A673 (cell line): ENCODE measurements around the gene DDX39A. TPM values are rescaled to one million over a fixed set of nuclear protein-coding genes. Genes with fewer than 3 reads are reported as not detected.

Experiments used
- BruUV-seq: library from RNA; stranded (reverse); fragments of 400-500 nt; replicated peaks from 2 replicates; lab custom pipeline; 2021; lab: Mats Ljungman, UMichigan
- CTCF ChIA-PET: fragments of 300-600 bp; sonication (Branson Sonifier 250); formaldehyde crosslinking; loops from one replicate; lab custom pipeline; 2022; ENCODE audit warnings: antibody characterized with exemption; lab: Charles Lee
- POLR2A ChIA-PET: fragments of 300-600 bp; sonication (Branson Sonifier 250); formaldehyde crosslinking; loops from one replicate; lab custom pipeline; 2022; ENCODE audit warnings: antibody characterized with exemption; ENCODE audit not compliant: low non-redundant PET; lab: Charles Lee
- DNase-seq: peaks from one replicate; pipeline ENCODE4 v3.0.0-alpha.2; 2015; ENCODE audit warnings: low spot score
- H3K27ac ChIP-seq: fragments of 200-600 bp; sonication (generic); 2 replicates; pipeline ENCODE4 v1.5.1; 2016; ENCODE audit warnings: mixed run types, low read depth, mild to moderate bottlenecking, mixed read lengths, antibody characterized with exemption, low read length; ENCODE audit not compliant: poor library complexity, severe bottlenecking
- H3K27me3 ChIP-seq: fragments of 200-600 bp; sonication (generic); replicated peaks from 2 replicates; pipeline ENCODE4 v1.6.1; 2017; ENCODE audit warnings: mixed run types, low read depth, mild to moderate bottlenecking, mixed read lengths, antibody characterized with exemption, low read length; ENCODE audit not compliant: insufficient read depth, poor library complexity
- H3K36me3 ChIP-seq: fragments of 200-600 bp; sonication (generic); 2 replicates; pipeline ENCODE4 v1.6.1; 2016; ENCODE audit warnings: mixed run types, mild to moderate bottlenecking, mixed read lengths, antibody characterized with exemption, low read length; ENCODE audit not compliant: insufficient read depth, poor library complexity, severe bottlenecking
- H3K4me1 ChIP-seq: fragments of 200-600 bp; sonication (generic); 2 replicates; pipeline ENCODE4 v1.6.1; 2017; ENCODE audit warnings: mixed run types, mild to moderate bottlenecking, mixed read lengths, antibody characterized with exemption, low read length; ENCODE audit not compliant: insufficient read depth, poor library complexity, severe bottlenecking
- H3K4me3 ChIP-seq: fragments of 200-600 bp; sonication (generic); 2 replicates; pipeline ENCODE4 v1.5.1; 2016; ENCODE audit warnings: low read depth, mixed run types, mild to moderate bottlenecking, mixed read lengths, low read length; ENCODE audit not compliant: poor library complexity, severe bottlenecking
- H3K9me3 ChIP-seq: fragments of 200-600 bp; sonication (generic); 2 replicates; pipeline ENCODE4 v1.6.1; 2016; ENCODE audit warnings: mixed run types, low read depth, mild to moderate bottlenecking, mixed read lengths, antibody characterized with exemption, low read length; ENCODE audit not compliant: poor library complexity, severe bottlenecking
- EZH2 ChIP-seq: fragments of 200-600 bp; sonication (generic); IDR thresholded peaks from 2 replicates; pipeline ENCODE4 v1.6.1; 2017; ENCODE audit warnings: borderline replicate concordance, low read depth, mild to moderate bottlenecking, mixed read lengths, antibody characterized with exemption, low read length; ENCODE audit not compliant: poor library complexity, severe bottlenecking
- intact Hi-C: fragments of 100-400 bp; cut with micrococcal nuclease; formaldehyde crosslinking; loops from one replicate; pipeline ENCODE4 v1.10.0; 2022; ENCODE audit not compliant: unreplicated experiment
- total RNA-seq: library from RNA; stranded (reverse); gene quantifications from 2 replicates; pipeline ENCODE4 v1.2.3, GENCODE V29; 2021
- TF ChIP-seq, protein P1 (sequence below): fragments of 300-800, 200-600 bp; sonication (generic); conservative IDR thresholded peaks from 2 replicates; pipeline ENCODE4 v1.5.1; 2017; ENCODE audit warnings: low read depth, mild to moderate bottlenecking, antibody characterized with exemption, low read length, moderate library complexity, mixed read lengths

DDX39A gene
- total RNA-seq, 1 experiment from 2014 or later: 223 TPM

DNA sequence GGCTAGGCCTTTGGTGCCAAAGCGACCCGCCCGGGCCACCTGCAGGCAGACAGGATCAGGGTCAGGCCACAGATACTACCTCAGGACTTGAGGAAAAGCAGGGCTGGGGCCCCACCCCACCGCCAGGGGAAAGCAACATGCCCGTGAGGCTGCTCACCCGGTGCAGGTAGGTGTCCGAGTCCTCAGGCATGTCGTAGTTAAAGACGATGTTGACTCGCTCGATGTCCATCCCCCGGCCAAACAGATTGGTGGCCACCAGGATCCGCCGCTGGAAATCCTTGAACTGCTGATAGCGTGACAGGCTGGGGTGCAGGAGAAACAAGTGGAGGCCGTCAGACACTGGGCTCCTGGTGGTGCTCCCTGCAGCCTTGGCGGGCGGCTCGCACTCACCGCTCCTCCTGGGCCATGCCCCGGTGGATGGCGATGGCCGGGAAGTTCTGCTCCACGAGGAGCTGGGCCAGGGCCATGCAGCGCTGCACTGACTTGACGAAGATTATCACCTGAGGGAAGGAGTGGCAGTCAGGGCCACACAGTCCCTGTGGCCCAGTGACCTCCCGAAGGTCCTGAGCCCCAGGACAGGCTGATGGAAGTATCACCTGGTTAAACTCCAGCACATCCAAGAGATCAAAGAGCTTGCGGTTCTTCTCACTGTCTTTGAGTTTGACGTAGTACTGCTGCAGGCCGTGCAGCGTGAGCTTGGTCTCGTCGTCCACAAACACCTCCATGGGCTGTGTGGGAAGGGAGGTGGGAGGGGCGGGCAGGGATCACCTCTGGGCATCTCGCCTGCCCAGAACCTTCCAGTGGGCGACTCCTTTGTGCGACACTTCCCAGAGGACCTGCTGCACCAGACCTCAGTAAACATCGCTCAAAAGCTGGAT, 9.8 kb downstream of the DDX39A start:
- H3K36me3 ChIP-seq: peaks cover 76% of the 10 kb centered on the region
- H3K9me3 ChIP-seq: no peaks in the 10 kb centered on the region
- ChIA-PET CTCF (interaction anchor here (0.6 kb wide), 1 partner anchor 47 kb away, joined by 3 read pairs; no protein-coding TSS in a partner anchor), POLR2A (no interaction called here)
- peaks cover 10% of the 10 kb centered on the region for H3K4me1 ChIP-seq
- intact Hi-C loops: no loop called here
- H3K27ac ChIP-seq: no peak overlapping the region
- no peak for DNase-seq
- BruUV-seq: TSS peak; percentile 87
- H3K4me3 ChIP-seq: no peak overlapping the region
- no peak for TF ChIP-seq EZH2
- TF ChIP-seq, protein P1, sequence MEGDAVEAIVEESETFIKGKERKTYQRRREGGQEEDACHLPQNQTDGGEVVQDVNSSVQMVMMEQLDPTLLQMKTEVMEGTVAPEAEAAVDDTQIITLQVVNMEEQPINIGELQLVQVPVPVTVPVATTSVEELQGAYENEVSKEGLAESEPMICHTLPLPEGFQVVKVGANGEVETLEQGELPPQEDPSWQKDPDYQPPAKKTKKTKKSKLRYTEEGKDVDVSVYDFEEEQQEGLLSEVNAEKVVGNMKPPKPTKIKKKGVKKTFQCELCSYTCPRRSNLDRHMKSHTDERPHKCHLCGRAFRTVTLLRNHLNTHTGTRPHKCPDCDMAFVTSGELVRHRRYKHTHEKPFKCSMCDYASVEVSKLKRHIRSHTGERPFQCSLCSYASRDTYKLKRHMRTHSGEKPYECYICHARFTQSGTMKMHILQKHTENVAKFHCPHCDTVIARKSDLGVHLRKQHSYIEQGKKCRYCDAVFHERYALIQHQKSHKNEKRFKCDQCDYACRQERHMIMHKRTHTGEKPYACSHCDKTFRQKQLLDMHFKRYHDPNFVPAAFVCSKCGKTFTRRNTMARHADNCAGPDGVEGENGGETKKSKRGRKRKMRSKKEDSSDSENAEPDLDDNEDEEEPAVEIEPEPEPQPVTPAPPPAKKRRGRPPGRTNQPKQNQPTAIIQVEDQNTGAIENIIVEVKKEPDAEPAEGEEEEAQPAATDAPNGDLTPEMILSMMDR: no peak
- H3K27me3 ChIP-seq: no peaks in the 10 kb centered on the region

GRCh38 chr19:14408491-14409145, 10.5 kb downstream of the DDX39A start:
- BruUV-seq: no TSS peak
- ChIA-PET POLR2A (no interaction called here), CTCF (no interaction called here)
- Histone ChIP-seq H3K4me3 (no peak overlapping the region), H3K27ac (no peak overlapping the region), H3K9me3 (no peaks in the 10 kb centered on the region), H3K36me3 (peaks cover 78% of the 10 kb centered on the region), H3K27me3 (no peaks in the 10 kb centered on the region), H3K4me1 (peaks cover 3% of the 10 kb centered on the region)
- intact Hi-C loops: no loop called here
- no peak for DNase-seq
- TF ChIP-seq, protein P1: no peak
- TF ChIP-seq EZH2: no peak

GRCh38 chr19:14407605-14408484, 11.3 kb downstream of the DDX39A start:
- no peaks in the 10 kb centered on the region for H3K9me3 ChIP-seq
- no peak for DNase-seq
- no TSS peak for BruUV-seq
- CTCF ChIA-PET: interaction anchor here (0.6 to 0.7 kb wide), 2 partner anchors 46 to 74 kb away, joined by 4 to 5 read pairs; no protein-coding TSS in a partner anchor
- TF ChIP-seq, protein P1: no peak
- no peak for TF ChIP-seq EZH2
- POLR2A ChIA-PET: no interaction called here
- H3K27me3 ChIP-seq: no peaks in the 10 kb centered on the region
- intact Hi-C loops: loop anchor here (2.0 kb wide), 1 partner anchor 47 kb away; no protein-coding TSS in a partner anchor
- no peak overlapping the region for H3K4me3 ChIP-seq
- H3K4me1 ChIP-seq: no peaks in the 10 kb centered on the region
- H3K36me3 ChIP-seq: peaks cover 71% of the 10 kb centered on the region
- H3K27ac ChIP-seq: no peak overlapping the region
